GM18520 (cell line): ENCODE data around the gene MAP1B.
"Not testable (repeated sequence)": the region's sequence is repeated elsewhere in the genome, so short reads cannot be mapped to it uniquely, and the experiment has no call there.

Experiments
- ATAC-seq: cut with Tn5 transposase; IDR thresholded peaks from one replicate; pipeline ENCODE4 v1.9.1; 2021; ENCODE audit not compliant: unreplicated experiment

MAP1B gene

DNA sequence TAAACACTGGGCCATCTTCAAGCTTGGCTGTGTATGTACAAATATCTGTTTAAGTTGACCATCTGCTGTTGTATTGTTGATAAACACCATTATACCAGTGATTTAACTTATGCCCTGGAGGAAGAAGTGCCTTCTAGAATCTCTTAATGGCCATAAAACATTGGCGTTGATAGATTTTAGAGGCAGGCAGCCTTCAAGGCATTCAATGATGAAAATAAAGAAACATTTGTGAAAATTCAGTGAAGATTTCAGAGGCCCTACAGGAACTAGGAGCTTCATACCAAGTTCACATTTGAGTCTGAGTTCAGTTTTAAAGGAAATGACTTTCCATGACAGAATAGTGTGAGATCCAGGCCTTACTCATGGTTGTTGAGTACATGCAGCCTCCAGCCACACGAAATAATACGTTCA, 52.2 kb downstream of the MAP1B start:
- ATAC-seq: no peak

- no peak for ATAC-seq
These were observed 53.1 kb downstream of the MAP1B start for GRCh38 chr5:72160329-72160728.

GRCh38 chr5:72160959-72161358, 53.7 kb downstream of the MAP1B start:
- ATAC-seq: no peak

- no peak for ATAC-seq
These were observed 54.7 kb downstream of the MAP1B start for GRCh38 chr5:72161951-72162350.

DNA sequence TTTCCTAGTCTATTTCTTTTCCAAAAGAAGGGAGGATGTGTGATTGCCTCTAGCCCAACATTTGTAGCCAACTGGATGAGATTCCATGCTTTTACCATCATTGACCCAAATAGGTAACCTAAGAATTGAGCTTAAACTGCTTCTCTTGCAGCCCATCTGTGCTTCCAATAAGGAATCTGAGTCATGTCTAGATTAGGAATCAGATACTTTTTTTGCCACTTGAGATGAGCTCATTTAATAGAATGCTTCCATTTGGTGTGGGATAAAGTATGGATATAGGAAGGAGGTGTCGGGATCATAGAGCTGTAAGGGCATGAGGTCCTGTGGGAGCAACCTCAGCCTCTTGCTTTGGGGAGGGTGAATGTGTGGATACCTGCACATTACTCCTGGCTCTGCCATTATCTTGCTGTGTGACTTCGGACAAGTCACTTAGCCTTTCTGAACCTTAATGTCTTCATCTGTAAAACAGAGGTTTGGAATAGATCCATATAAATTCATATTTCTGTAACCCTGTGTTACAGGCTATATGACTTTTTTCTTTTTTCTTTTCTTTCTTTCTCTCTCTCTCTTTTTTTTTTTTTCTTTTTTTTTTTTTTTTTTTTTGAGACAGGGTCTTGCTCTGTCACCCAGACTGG, 56.2 kb downstream of the MAP1B start:
- no peak for ATAC-seq

- ATAC-seq: no peak
These were observed 59.0 kb downstream of the MAP1B start for GRCh38 chr5:72166070-72166979.

GRCh38 chr5:72167257-72167656, 60.0 kb downstream of the MAP1B start:
- ATAC-seq: no peak

DNA sequence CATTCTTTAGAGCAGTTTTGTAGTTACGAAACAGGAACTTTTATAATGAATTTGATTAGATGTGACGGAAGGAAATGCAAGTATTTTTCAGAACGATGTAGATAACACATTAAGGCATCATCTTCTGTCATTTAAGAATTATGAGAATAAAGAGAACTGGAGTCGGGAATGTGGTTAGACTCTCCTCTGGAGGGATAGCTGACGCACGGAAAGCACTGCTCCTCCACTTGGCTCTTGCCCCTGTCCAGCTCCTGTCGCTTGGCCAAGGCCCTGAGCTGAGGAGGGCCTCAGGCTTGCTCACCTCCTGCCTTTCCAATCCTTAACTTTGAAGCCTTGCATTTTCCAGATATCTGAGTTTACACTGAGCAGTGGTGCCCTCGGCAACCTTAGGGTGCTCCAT, 60.5 kb downstream of the MAP1B start:
- no peak for ATAC-seq

- no peak for ATAC-seq
These were observed 62.8 kb downstream of the MAP1B start for GRCh38 chr5:72170101-72170500.

- ATAC-seq: not testable (repeated sequence)
These were observed 63.9 kb downstream of the MAP1B start for GRCh38 chr5:72171181-72171580.

DNA sequence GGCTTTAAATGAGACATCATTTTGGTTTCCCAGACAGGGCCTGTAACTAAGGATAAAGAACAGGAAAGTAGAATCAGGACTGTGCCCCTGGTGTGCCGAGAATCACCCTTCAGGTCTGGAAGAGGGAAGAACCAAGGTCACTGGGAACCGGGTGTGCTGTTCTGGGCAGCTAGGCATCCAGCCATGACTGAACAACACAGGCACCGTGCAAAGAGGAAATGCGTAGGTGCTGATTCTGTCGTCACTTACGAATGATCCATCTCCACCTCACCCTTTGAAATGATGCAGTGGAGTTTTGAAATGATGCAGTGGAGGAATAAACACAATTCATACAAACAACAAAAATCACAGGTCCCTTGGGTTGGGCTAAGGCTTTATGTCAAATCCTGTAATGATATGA, 64.4 kb downstream of the MAP1B start:
- ATAC-seq: no peak

DNA sequence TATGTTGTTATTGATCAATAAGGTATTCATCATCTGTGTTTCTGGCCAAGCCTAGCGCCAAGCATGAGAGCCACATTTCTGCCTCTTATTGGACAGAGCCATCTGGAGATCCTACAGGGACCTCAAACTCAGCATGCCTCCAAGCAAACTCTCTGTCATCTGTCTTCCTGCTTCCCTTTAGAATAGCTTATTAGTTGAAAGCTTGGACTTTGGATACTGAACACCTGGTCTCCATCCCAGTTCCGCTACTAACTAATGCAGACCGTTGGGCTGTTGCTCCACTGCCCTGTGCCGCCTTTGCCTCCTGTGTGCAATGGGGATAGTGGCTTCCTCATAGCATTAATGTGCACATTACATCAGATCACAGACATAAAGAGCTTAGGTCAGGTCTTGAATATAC, 65.5 kb downstream of the MAP1B start:
- ATAC-seq: no peak

GRCh38 chr5:72177538-72177937, 70.3 kb downstream of the MAP1B start:
- ATAC-seq: no peak

DNA sequence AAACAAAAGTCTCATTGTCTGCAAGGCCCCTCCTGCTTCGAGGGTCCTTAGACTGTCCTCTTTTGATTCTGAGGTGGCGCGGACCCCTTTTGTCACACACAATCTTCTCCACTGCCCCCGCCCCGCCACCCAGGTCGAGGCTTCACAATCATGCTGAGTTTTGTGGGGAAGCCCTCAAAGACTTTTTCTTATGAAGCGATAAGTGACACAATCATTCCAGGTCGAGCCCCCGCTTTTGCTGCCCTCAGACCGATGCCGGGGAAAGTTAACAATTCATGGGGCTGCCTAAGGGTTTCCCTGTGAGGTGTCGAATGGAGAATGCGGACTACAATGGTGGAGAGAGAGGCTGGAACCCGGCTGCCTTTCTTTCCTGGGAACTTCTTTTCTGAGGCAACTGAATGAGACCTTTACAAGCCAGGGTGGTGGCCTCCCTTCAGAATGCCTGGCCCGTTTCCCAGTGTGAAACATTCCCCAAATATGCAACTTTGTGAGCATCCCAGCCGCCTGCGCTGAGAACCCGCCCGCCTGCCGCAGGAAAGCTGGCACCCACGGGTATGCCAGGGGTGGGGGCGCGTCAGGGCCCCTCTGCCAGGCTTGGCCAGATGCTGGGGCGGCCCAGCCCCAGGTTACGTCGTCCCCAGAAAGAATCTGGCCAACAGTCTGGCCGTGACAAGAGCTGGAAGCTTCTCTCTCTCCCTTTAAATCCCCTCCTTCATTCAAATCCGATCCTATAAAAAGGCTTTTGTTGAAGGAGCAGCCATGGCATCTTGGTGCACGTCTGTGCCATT, 71.9 kb downstream of the MAP1B start:
- ATAC-seq: no peak

GRCh38 chr5:72179816-72180440, 72.7 kb downstream of the MAP1B start:
- no peak for ATAC-seq

GRCh38 chr5:72180925-72181324, 73.7 kb downstream of the MAP1B start:
- no peak for ATAC-seq

DNA sequence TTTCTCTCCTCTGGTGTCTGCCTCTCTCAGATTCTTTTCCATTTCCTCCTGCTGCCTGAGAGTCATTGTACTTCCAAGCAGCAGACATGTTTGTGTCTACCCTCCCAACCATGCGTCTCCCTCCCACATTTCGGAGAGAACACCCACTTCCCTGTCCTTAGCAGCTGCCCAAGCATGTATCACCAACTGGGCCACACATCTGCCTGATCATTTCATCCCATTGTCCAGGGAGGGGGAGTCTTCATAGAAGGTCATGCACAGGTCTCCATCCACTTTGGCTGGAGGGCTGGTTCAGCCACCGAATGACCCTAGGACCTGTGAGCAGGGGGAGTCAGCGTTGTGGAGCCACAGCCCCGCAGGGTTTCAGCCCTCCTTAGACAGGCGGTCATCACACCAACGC, 75.4 kb downstream of the MAP1B start:
- no peak for ATAC-seq

DNA sequence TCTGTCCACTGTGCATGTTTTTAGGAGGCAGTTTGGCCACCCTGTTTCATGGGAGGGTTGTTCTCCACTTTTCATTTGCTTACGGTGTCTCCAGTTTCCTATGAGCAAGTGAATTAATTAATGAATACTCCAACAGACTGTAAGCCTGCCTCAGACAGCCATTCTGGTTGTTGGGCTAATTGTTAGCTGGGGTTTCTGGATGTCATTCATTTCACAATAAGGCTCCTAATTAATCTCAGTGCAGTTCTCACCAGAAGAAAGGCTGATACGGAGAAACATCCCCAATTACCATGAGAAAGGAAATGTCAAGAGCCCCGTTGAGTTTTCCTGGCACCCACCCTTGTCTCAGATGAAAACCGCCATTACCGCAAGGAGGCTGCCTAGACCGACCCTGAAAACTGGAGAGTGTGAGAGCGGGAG, 75.8 kb downstream of the MAP1B start:
- ATAC-seq: no peak

DNA sequence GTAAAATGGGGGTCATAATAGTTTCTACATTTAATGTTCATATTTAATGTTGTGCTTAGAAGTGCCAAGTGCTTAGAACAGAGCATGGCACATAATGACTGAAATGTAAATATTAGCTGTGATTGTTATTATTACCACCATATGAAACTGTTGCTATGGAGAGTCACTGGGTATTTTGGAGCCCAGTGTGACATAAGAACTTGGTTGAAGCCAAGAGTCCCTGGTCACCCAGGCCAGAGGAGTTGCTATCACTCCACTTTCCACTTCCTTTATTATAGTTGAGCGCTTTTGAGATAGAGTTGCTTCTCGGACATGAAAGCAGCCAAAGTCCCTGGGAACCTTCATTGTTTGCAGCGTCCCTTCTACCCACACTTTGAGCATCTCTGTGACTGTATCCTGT, 77.1 kb downstream of the MAP1B start:
- ATAC-seq: no peak

- ATAC-seq: no peak
These were observed 78.4 kb downstream of the MAP1B start for GRCh38 chr5:72185496-72186329.
